SK-N-SH treated with all-trans-retinoic acid at 6 μM for 48 hours (cell line): Measurements from ENCODE around the gene BTNL9.

Experiments
- ATAC-seq: fragments of 200-7000 bp; cut with Tn5 transposase; 3 replicates; pipeline ENCODE4 v1.9.1; 2020; ENCODE audit warnings: mild to moderate bottlenecking, moderate library complexity
- ARNTL ChIP-seq: fragments of 450-650 bp; formaldehyde crosslinking; IDR thresholded peaks from 2 replicates; pipeline ENCODE4 v1.5.0; 2020; ENCODE audit warnings: low read depth, mild to moderate bottlenecking, moderate library complexity, borderline replicate concordance
- CREB5 ChIP-seq: fragments of 250-450 bp; sonication (Bioruptor Pico); IDR thresholded peaks from 2 replicates; pipeline ENCODE4 v1.5.1; 2020; ENCODE audit warnings: low read depth, mild to moderate bottlenecking, moderate library complexity
- CSDC2 ChIP-seq: fragments of 250-450 bp; sonication (Bioruptor Pico); IDR thresholded peaks from 2 replicates; pipeline ENCODE4 v1.5.0; 2020; ENCODE audit warnings: mild to moderate bottlenecking, moderate library complexity
- CSRNP3 ChIP-seq: fragments of 250-450 bp; sonication (Bioruptor Pico); IDR thresholded peaks from 2 replicates; pipeline ENCODE4 v1.5.1; 2021; ENCODE audit warnings: mild to moderate bottlenecking, moderate library complexity
- ESRRG ChIP-seq: fragments of 250-450 bp; sonication (Bioruptor Pico); IDR thresholded peaks from 2 replicates; pipeline ENCODE4 v1.6.1; 2021; ENCODE audit warnings: mild to moderate bottlenecking
- GLIS3 ChIP-seq: fragments of 250-450 bp; sonication (Bioruptor Pico); IDR thresholded peaks from 2 replicates; pipeline ENCODE4 v1.5.0; 2020; ENCODE audit warnings: mild to moderate bottlenecking, moderate library complexity
- ISL1 ChIP-seq: fragments of 250-450 bp; sonication (Bioruptor Pico); IDR thresholded peaks from 2 replicates; pipeline ENCODE4 v2.1.2; 2022; ENCODE audit warnings: mild to moderate bottlenecking, moderate library complexity
- OSR1 ChIP-seq: fragments of 250-450 bp; sonication (Bioruptor Pico); IDR thresholded peaks from 2 replicates; pipeline ENCODE4 v1.8.0; 2022; ENCODE audit warnings: moderate library complexity, mild to moderate bottlenecking, inconsistent platforms
- PATZ1 ChIP-seq: fragments of 250-450 bp; sonication (Bioruptor Pico); IDR thresholded peaks from 2 replicates; pipeline ENCODE4 v1.8.0; 2020; ENCODE audit warnings: mild to moderate bottlenecking, moderate library complexity, borderline replicate concordance
- PPARA ChIP-seq: fragments of 250-450 bp; sonication (Bioruptor Pico); IDR thresholded peaks from 2 replicates; pipeline ENCODE4 v1.5.0; 2020; ENCODE audit warnings: mild to moderate bottlenecking, borderline replicate concordance
- RARB ChIP-seq: fragments of 250-450 bp; sonication (Bioruptor Pico); IDR thresholded peaks from 2 replicates; pipeline ENCODE4 v1.8.0; 2021; ENCODE audit warnings: mild to moderate bottlenecking, moderate library complexity
- SNAI2 ChIP-seq: fragments of 250-450 bp; sonication (Bioruptor Pico); IDR thresholded peaks from 2 replicates; pipeline ENCODE4 v1.5.0; 2020; ENCODE audit warnings: mild to moderate bottlenecking, moderate library complexity
- TCF4 ChIP-seq: fragments of 250-450 bp; sonication (Bioruptor Pico); IDR thresholded peaks from 2 replicates; pipeline ENCODE4 v1.8.0; 2021; ENCODE audit warnings: mild to moderate bottlenecking, moderate library complexity, borderline replicate concordance
- TOX ChIP-seq: fragments of 250-450 bp; sonication (Bioruptor Pico); IDR thresholded peaks from 2 replicates; pipeline ENCODE4 v1.8.0; 2021; ENCODE audit warnings: mild to moderate bottlenecking, moderate library complexity, borderline replicate concordance
- ZFP3 ChIP-seq: fragments of 250-450 bp; sonication (Bioruptor Pico); IDR thresholded peaks from 2 replicates; pipeline ENCODE4 v1.5.0; 2020; ENCODE audit warnings: mild to moderate bottlenecking, moderate library complexity
- ZFP30 ChIP-seq: fragments of 450-650 bp; formaldehyde crosslinking; IDR thresholded peaks from 2 replicates; pipeline ENCODE4 v1.5.0; 2022; ENCODE audit warnings: mild to moderate bottlenecking, moderate library complexity
- ZNF565 ChIP-seq: fragments of 450-650 bp; formaldehyde crosslinking; conservative IDR thresholded peaks from 2 replicates; pipeline ENCODE4 v1.5.0; 2020; ENCODE audit warnings: low read depth, mild to moderate bottlenecking, moderate library complexity
- ZNF70 ChIP-seq: fragments of 450-650 bp; formaldehyde crosslinking; IDR thresholded peaks from 2 replicates; pipeline ENCODE4 v1.5.0; 2020; ENCODE audit warnings: mild to moderate bottlenecking, moderate library complexity
- ZNF8 ChIP-seq: fragments of 450-650 bp; formaldehyde crosslinking; IDR thresholded peaks from 2 replicates; pipeline ENCODE4 v1.5.0; 2020; ENCODE audit warnings: mild to moderate bottlenecking, moderate library complexity
- TF ChIP-seq, protein P1 (sequence below): fragments of 250-450 bp; sonication (Bioruptor Pico); IDR thresholded peaks from 2 replicates; pipeline ENCODE4 v1.8.0; 2021; ENCODE audit warnings: low read depth, mild to moderate bottlenecking, moderate library complexity, borderline replicate concordance
- TF ChIP-seq, protein P2 (sequence below): fragments of 250-450 bp; sonication (Bioruptor Pico); IDR thresholded peaks from 2 replicates; pipeline ENCODE4 v1.5.0; 2020; ENCODE audit warnings: mild to moderate bottlenecking, moderate library complexity

The BTNL9 gene

DNA sequence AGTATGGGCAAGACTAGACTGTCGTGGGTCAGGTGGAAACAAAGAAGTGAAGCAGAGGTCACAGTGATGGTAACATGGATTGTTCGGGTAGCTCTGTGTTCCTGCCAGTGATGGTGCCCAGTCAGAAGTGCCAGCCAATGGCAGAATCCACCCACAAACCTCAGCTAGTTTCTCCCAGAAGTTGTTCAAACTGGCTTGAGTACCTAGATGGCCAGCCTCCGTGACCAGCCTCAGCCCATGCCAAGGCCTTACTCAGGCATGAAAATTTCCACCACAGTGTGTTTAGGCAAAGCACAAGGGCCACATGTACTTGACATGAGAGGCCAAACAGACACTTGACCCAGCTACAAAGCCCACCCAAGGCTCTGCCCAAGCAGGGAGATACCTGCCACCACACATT is 19.4 kb upstream of the BTNL9 start:
- no peak for ATAC-seq
- TF ChIP-seq PPARA (CRISPR knock-in tag) (no peak), ISL1 (CRISPR knock-in tag) (no peak), TCF4 (CRISPR knock-in tag) (no peak), ZFP3 (CRISPR knock-in tag) (no peak), SNAI2 (CRISPR knock-in tag) (no peak), PATZ1 (no peak), CREB5 (CRISPR knock-in tag) (no peak), ESRRG (CRISPR knock-in tag) (no peak), CSDC2 (CRISPR knock-in tag) (no peak), ZFP30 (CRISPR knock-in tag) (no peak), TOX (CRISPR knock-in tag) (no peak), ZNF8 (CRISPR knock-in tag) (no peak), OSR1 (CRISPR knock-in tag) (no peak), GLIS3 (CRISPR knock-in tag) (no peak), CSRNP3 (no peak)
- TF ChIP-seq, protein P1, sequence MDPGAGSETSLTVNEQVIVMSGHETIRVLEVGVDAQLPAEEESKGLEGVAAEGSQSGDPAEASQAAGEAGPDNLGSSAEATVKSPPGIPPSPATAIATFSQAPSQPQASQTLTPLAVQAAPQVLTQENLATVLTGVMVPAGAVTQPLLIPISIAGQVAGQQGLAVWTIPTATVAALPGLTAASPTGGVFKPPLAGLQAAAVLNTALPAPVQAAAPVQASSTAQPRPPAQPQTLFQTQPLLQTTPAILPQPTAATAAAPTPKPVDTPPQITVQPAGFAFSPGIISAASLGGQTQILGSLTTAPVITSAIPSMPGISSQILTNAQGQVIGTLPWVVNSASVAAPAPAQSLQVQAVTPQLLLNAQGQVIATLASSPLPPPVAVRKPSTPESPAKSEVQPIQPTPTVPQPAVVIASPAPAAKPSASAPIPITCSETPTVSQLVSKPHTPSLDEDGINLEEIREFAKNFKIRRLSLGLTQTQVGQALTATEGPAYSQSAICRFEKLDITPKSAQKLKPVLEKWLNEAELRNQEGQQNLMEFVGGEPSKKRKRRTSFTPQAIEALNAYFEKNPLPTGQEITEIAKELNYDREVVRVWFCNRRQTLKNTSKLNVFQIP (CRISPR knock-in tag), result no peak
- TF ChIP-seq, protein P2, sequence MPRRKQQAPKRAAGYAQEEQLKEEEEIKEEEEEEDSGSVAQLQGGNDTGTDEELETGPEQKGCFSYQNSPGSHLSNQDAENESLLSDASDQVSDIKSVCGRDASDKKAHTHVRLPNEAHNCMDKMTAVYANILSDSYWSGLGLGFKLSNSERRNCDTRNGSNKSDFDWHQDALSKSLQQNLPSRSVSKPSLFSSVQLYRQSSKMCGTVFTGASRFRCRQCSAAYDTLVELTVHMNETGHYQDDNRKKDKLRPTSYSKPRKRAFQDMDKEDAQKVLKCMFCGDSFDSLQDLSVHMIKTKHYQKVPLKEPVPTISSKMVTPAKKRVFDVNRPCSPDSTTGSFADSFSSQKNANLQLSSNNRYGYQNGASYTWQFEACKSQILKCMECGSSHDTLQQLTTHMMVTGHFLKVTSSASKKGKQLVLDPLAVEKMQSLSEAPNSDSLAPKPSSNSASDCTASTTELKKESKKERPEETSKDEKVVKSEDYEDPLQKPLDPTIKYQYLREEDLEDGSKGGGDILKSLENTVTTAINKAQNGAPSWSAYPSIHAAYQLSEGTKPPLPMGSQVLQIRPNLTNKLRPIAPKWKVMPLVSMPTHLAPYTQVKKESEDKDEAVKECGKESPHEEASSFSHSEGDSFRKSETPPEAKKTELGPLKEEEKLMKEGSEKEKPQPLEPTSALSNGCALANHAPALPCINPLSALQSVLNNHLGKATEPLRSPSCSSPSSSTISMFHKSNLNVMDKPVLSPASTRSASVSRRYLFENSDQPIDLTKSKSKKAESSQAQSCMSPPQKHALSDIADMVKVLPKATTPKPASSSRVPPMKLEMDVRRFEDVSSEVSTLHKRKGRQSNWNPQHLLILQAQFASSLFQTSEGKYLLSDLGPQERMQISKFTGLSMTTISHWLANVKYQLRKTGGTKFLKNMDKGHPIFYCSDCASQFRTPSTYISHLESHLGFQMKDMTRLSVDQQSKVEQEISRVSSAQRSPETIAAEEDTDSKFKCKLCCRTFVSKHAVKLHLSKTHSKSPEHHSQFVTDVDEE, result no peak

GRCh38 chr5:181024245-181025064 is 15.6 kb upstream of the BTNL9 start:
- ATAC-seq, result no peak
- no peak for TF ChIP-seq CSDC2 (CRISPR knock-in tag)
- no peak for TF ChIP-seq PATZ1
- TF ChIP-seq, protein P2, result no peak
- no peak for TF ChIP-seq ZNF8 (CRISPR knock-in tag)
- no peak for TF ChIP-seq ZNF70 (CRISPR knock-in tag)
- TF ChIP-seq CREB5 (CRISPR knock-in tag), result no peak
- no peak for TF ChIP-seq OSR1 (CRISPR knock-in tag)
- TF ChIP-seq TOX (CRISPR knock-in tag), result no peak
- no peak for TF ChIP-seq ARNTL (CRISPR knock-in tag)
- TF ChIP-seq CSRNP3, result no peak
- no peak for TF ChIP-seq GLIS3 (CRISPR knock-in tag)
- no peak for TF ChIP-seq ISL1 (CRISPR knock-in tag)
- no peak for TF ChIP-seq ZNF565
- TF ChIP-seq RARB, result no peak
- TF ChIP-seq, all 23 proteins: peak for 0
